HG03095 (cell line): ENCODE measurements around the gene PCK2.

Experiments
- ATAC-seq: cut with Tn5 transposase; IDR thresholded peaks from one replicate; pipeline ENCODE4 v1.9.1; 2021; ENCODE audit warnings: moderate library complexity; ENCODE audit not compliant: unreplicated experiment

PCK2 gene

DNA sequence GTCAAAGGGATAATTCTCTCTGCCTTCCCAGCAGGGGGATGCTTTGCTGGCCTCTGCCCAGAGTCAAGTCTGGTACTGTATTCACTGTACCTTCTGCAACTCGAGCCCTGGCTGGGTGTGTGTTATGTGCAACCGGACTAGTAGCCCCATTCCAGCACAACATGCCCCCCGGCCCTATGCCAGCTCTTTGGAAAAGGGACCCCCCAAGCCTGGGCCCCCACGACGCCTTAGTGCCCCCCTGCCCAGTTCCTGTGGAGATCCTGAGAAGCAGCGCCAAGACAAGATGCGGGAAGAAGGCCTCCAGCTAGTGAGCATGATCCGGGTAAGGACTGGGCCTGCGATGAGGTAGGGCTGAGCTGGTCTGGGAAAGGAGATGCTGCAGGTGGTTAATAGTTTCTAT, 56.5 kb downstream of the PCK2 start:
- ATAC-seq, result no peak

- ATAC-seq, result no peak
These were observed 56.9 kb downstream of the PCK2 start for GRCh38 chr14:24150993-24151392.

- ATAC-seq, result no peak
These were observed 57.4 kb downstream of the PCK2 start for GRCh38 chr14:24151404-24152080.
